ENCODE measurements around the gene NECAB2.

- TF ChIP-seq EP300 (IDR thresholded peaks at IDR 0.05): no peak
- no peak for TF ChIP-seq CTCF (IDR thresholded peaks at IDR 0.05)
- TF ChIP-seq CHD4 (IDR thresholded peaks at IDR 0.05; ENCODE audit: borderline replicate concordance): no peak
- no peak for TF ChIP-seq USF2 (IDR thresholded peaks at IDR 0.05)
- TF ChIP-seq KDM5A (IDR thresholded peaks at IDR 0.05): no peak
- no peak for TF ChIP-seq POLR2A (IDR thresholded peaks at IDR 0.05; ENCODE audit: low read length)
- no peak for TF ChIP-seq PHF8 (IDR thresholded peaks at IDR 0.05; ENCODE audit: borderline replicate concordance, low read depth)
Measured at GRCh38 chr16:84050316-84050715, 82.3 kb downstream of the NECAB2 start.

Measured in A549 (cell line).